IMR-90 (cell line): ENCODE data around the gene MOCOS.

Experiments
- CEBPB ChIP-seq: IDR thresholded peaks from 2 replicates; pipeline ENCODE4 v1.6.1; 2012; ENCODE audit warnings: low read depth, low read length, improper control_type of control experiment
- CTCF ChIP-seq: conservative IDR thresholded peaks from 2 replicates; pipeline ENCODE4 v1.5.1; 2012; ENCODE audit warnings: mild to moderate bottlenecking, low read depth, low read length, improper control_type of control experiment
- ELK1 ChIP-seq: fragments of 150-350 bp; IDR thresholded peaks from 2 replicates; pipeline ENCODE4 v1.6.1; 2016; ENCODE audit warnings: low read depth, mild to moderate bottlenecking, low read length, moderate library complexity, borderline replicate concordance
- MAZ ChIP-seq: IDR thresholded peaks from 2 replicates; pipeline ENCODE4 v1.6.1; 2012; ENCODE audit warnings: low read depth, mild to moderate bottlenecking, low read length, improper control_type of control experiment, moderate library complexity, borderline replicate concordance
- MXI1 ChIP-seq: IDR thresholded peaks from 2 replicates; pipeline ENCODE4 v1.6.1; 2012; ENCODE audit warnings: low read depth, mild to moderate bottlenecking, low read length, moderate library complexity, borderline replicate concordance
- POLR2A ChIP-seq: IDR thresholded peaks from 2 replicates; pipeline ENCODE4 v1.6.1; 2012; ENCODE audit warnings: mild to moderate bottlenecking, low read depth, low read length
- RAD21 ChIP-seq: IDR thresholded peaks from 2 replicates; pipeline ENCODE4 v1.6.1; 2012; ENCODE audit warnings: low read length, improper control_type of control experiment
- RCOR1 ChIP-seq: IDR thresholded peaks from 2 replicates; pipeline ENCODE4 v1.6.1; 2012; ENCODE audit warnings: mild to moderate bottlenecking, low read length, improper control_type of control experiment; ENCODE audit not compliant: insufficient replicate concordance
- RFX5 ChIP-seq: IDR thresholded peaks from 2 replicates; pipeline ENCODE4 v1.8.0; 2012; ENCODE audit warnings: low read depth, mild to moderate bottlenecking, low read length, moderate library complexity
- SMC3 ChIP-seq: fragments of 150-350 bp; IDR thresholded peaks from 2 replicates; pipeline ENCODE4 v1.6.1; 2016; ENCODE audit warnings: low read depth, mild to moderate bottlenecking, antibody characterized with exemption, low read length, moderate library complexity
- USF2 ChIP-seq: fragments of 150-350 bp; IDR thresholded peaks from 2 replicates; pipeline ENCODE4 v1.6.1; 2017; ENCODE audit warnings: mild to moderate bottlenecking, antibody characterized with exemption, low read length, low read depth

GRCh38 chr18:36269157-36269556 is 81.9 kb downstream of the MOCOS start:
- no peak for TF ChIP-seq MXI1
- no peak for TF ChIP-seq CTCF
- no peak for TF ChIP-seq RAD21
- TF ChIP-seq RFX5 = no peak
- TF ChIP-seq RCOR1 = no peak
- TF ChIP-seq MAZ = no peak
- TF ChIP-seq POLR2A = no peak
- TF ChIP-seq ELK1 = no peak
- no peak for TF ChIP-seq USF2
- no peak for TF ChIP-seq CEBPB
- no peak for TF ChIP-seq SMC3
